Sigmoid colon (tissue), 7 donors: Measurements from ENCODE around the gene ENGASE. TPM values are rescaled to one million over a fixed set of nuclear protein-coding genes. Genes with fewer than 3 reads are reported as not detected.

Source experiments
- DNase-seq: peaks from one replicate; pipeline ENCODE4 v3.0.0-alpha.2; 2019
- H3K27ac ChIP-seq, 4 donors: fragments of 200-600 bp; sonication (generic); one replicate each; pipeline ENCODE4 v1.5.1; 2016 to 2019; ENCODE audit warnings: mild to moderate bottlenecking in 1 of 4
- H3K27me3 ChIP-seq, 3 donors: fragments of 200-600 bp; sonication (generic); one replicate each; pipeline ENCODE4 v1.5.1; 2019; ENCODE audit warnings: mild to moderate bottlenecking in 1 of 3
- H3K36me3 ChIP-seq, 4 donors: fragments of 200-600 bp; sonication (generic); one replicate each; pipeline ENCODE4 v1.5.1; 2016 to 2019
- H3K4me1 ChIP-seq, 4 donors: fragments of 200-600 bp; sonication (generic); one replicate each; pipeline ENCODE4 v1.5.1; 2017 to 2019
- H3K4me3 ChIP-seq, 4 donors: fragments of 200-600 bp; sonication (generic); one replicate each; pipeline ENCODE4 v1.5.1; 2017 to 2019; ENCODE audit warnings: mild to moderate bottlenecking in 2 of 4, moderate library complexity in 1 of 4
- H3K9me3 ChIP-seq, 4 donors: fragments of 200-600 bp in 3 of 4; sonication (generic) in 3 of 4; one replicate each; pipeline versions ENCODE4 v1.5.1 to v1.6.1; 2013 to 2019
- CTCF ChIP-seq, 4 experiments: fragments of 450-650 bp in 3 of 4; fragments of 200-600 bp in 1 of 4; IDR thresholded peaks; one replicate each; pipeline ENCODE4 v1.5.1; 2016 to 2019; ENCODE audit warnings: antibody characterized with exemption in 4 of 4, mild to moderate bottlenecking in 3 of 4, moderate library complexity in 2 of 4
- EP300 ChIP-seq, 4 donors: sonication (generic); formaldehyde crosslinking; IDR thresholded peaks; one replicate each; pipeline ENCODE4 v1.6.1; 2017; ENCODE audit warnings: antibody characterized with exemption in 4 of 4
- POLR2A ChIP-seq, 2 donors: fragments of 450-650 bp; IDR thresholded peaks; one replicate each; pipeline ENCODE4 v1.6.1; 2016; ENCODE audit warnings: antibody characterized with exemption in 2 of 2, mild to moderate bottlenecking in 2 of 2, moderate library complexity in 2 of 2
- POLR2AphosphoS5 ChIP-seq, 4 donors: sonication (generic); formaldehyde crosslinking; IDR thresholded peaks; one replicate each; pipeline ENCODE4 v1.6.1; 2017; ENCODE audit warnings: antibody characterized with exemption in 4 of 4
- WGBS, 2 donors: extraction: QIAGEN DNeasy Blood & Tissue Kit; methylation state at CpG; one replicate each; pipeline ENCODE4 v1.1.7; 2013; 5-methylcytosine and 5-hydroxymethylcytosine counted together
- intact Hi-C: fragments of 100-400 bp; cut with DNase I; formaldehyde crosslinking; loops from one replicate; pipeline ENCODE4 v1.15.1; 2023
- polyA plus RNA-seq, 3 donors: library from polyadenylated mRNA; stranded (reverse); fragments of 200-250 nt; gene quantifications; one replicate each; pipeline ENCODE4 v1.2.3, GENCODE V29; 2013
- total RNA-seq, 4 donors: library from RNA; depleted of rRNA; stranded (reverse); fragments of >200 nt; gene quantifications; one replicate each; pipeline ENCODE4 v1.1.0, GENCODE V29; 2016
- donor health status: healthy with polysubstance abuse.
- donor health status: Bipolar disorder and iron deficiency.
- donor health status: healthy.

ENGASE gene
- total and polyA plus RNA-seq, 7 donors = 7.2 to 55.9 (median 14.3) TPM

- TF ChIP-seq CTCF (IDR thresholded peaks at IDR 0.05) (no peak), POLR2A (IDR thresholded peaks at IDR 0.05) (no peak), POLR2AphosphoS5 (IDR thresholded peaks at IDR 0.05) (no peak), EP300 (IDR thresholded peaks at IDR 0.05) (no peak)
- intact Hi-C loops = no loop called here
- Histone ChIP-seq H3K36me3 (peaks cover 5 to 47% (median 12%) of the 10 kb centered on the region in 4 donors), H3K27ac (no peak overlapping the region), H3K9me3 (no peaks in the 10 kb centered on the region), H3K4me3 (no peak overlapping the region), H3K4me1 (peaks cover 0 to 15% (median 4%) of the 10 kb centered on the region in 4 donors), H3K27me3 (no peaks in the 10 kb centered on the region)
- 65 to 80% methylated on average over 8 of the region's 8 CpGs for WGBS, 2 donors
- no peak for DNase-seq
These were observed 14.3 kb downstream of the ENGASE start for GRCh38 chr17:79088997-79089328.

- intact Hi-C loops = no loop called here
- TF ChIP-seq CTCF (IDR thresholded peaks at IDR 0.05) = no peak
- no peak for TF ChIP-seq POLR2A (IDR thresholded peaks at IDR 0.05)
- TF ChIP-seq EP300 (IDR thresholded peaks at IDR 0.05) = no peak
- TF ChIP-seq POLR2AphosphoS5 (IDR thresholded peaks at IDR 0.05) = peak in 1 of 4 donors; percentile 36
- 26 to 80% methylated on average over 31 of the region's 31 CpGs for WGBS, 2 donors
- H3K27me3 ChIP-seq = no peaks in the 10 kb centered on the region
- H3K4me1 ChIP-seq = peaks cover 0 to 15% (median 4%) of the 10 kb centered on the region in 4 donors
- H3K9me3 ChIP-seq = no peaks in the 10 kb centered on the region
- peak overlapping the region in 1 of 4 donors; percentile 56 for H3K27ac ChIP-seq
- no peak for DNase-seq
- H3K4me3 ChIP-seq = no peak overlapping the region
- peaks cover 0 to 38% (median 9%) of the 10 kb centered on the region in 4 donors for H3K36me3 ChIP-seq
These were observed 15.3 kb downstream of the ENGASE start for GRCh38 chr17:79089720-79090442.

GRCh38 chr17:79090443-79091225 lies 16.0 kb downstream of the ENGASE start:
- TF ChIP-seq CTCF (IDR thresholded peaks at IDR 0.05) (peak in 1 of 4 experiments; percentile 27), POLR2AphosphoS5 (IDR thresholded peaks at IDR 0.05) (no peak)
- H3K9me3 ChIP-seq = no peaks in the 10 kb centered on the region
- peaks cover 0 to 31% (median 2%) of the 10 kb centered on the region in 4 donors for H3K36me3 ChIP-seq
- peaks cover 0 to 15% (median 4%) of the 10 kb centered on the region in 4 donors for H3K4me1 ChIP-seq
- H3K4me3 ChIP-seq = no peak overlapping the region
- intact Hi-C loops = no loop called here
- no peak for DNase-seq
- H3K27ac ChIP-seq = peak overlapping the region in 1 of 4 donors; percentile 56
- H3K27me3 ChIP-seq = no peaks in the 10 kb centered on the region
- WGBS, 2 donors = 13 to 55% methylated on average over 32 of the region's 32 CpGs

GRCh38 chr17:79091226-79091670 lies 16.6 kb downstream of the ENGASE start:
- Histone ChIP-seq H3K4me3 (no peak overlapping the region), H3K9me3 (no peaks in the 10 kb centered on the region), H3K27me3 (no peaks in the 10 kb centered on the region), H3K36me3 (peaks cover 0 to 31% (median 0%) of the 10 kb centered on the region in 4 donors), H3K27ac (no peak overlapping the region), H3K4me1 (peaks cover 0 to 15% (median 4%) of the 10 kb centered on the region in 4 donors)
- TF ChIP-seq EP300 (IDR thresholded peaks at IDR 0.05) (no peak), POLR2A (IDR thresholded peaks at IDR 0.05) (no peak)
- WGBS, 2 donors = 63 to 84% methylated on average over 10 of the region's 10 CpGs
- intact Hi-C loops = no loop called here
- no peak for DNase-seq

- WGBS, 2 donors = 57 to 66% methylated on average over 4 of the region's 4 CpGs
- H3K9me3 ChIP-seq = no peaks in the 10 kb centered on the region
- no peak for TF ChIP-seq EP300 (IDR thresholded peaks at IDR 0.05)
- no peak for TF ChIP-seq POLR2A (IDR thresholded peaks at IDR 0.05)
- no peak for TF ChIP-seq POLR2AphosphoS5 (IDR thresholded peaks at IDR 0.05)
- TF ChIP-seq CTCF (IDR thresholded peaks at IDR 0.05) = no peak
- peaks cover 0 to 22% (median 0%) of the 10 kb centered on the region in 4 donors for H3K36me3 ChIP-seq
- peaks cover 0 to 10% (median 0%) of the 10 kb centered on the region in 3 donors for H3K27me3 ChIP-seq
- peaks cover 0 to 24% (median 15%) of the 10 kb centered on the region in 4 donors for H3K4me1 ChIP-seq
- no peak overlapping the region for H3K27ac ChIP-seq
- no peak for DNase-seq
- no peak overlapping the region for H3K4me3 ChIP-seq
- intact Hi-C loops = no loop called here
These were observed 17.9 kb downstream of the ENGASE start for GRCh38 chr17:79092567-79092966.
